ENCODE measurements around the gene FOXP1.

- TF ChIP-seq POLR2A (IDR thresholded peaks at IDR 0.05; ENCODE audit: low read depth, low read length) (no peak), POLR2AphosphoS5 (IDR thresholded peaks at IDR 0.05; ENCODE audit: low read depth, low read length) (no peak), TAF1 (IDR thresholded peaks at IDR 0.05; ENCODE audit: borderline replicate concordance, low read depth, low read length) (no peak)
Observed at GRCh38 chr3:71162221-71162620, 421.3 kb downstream of the FOXP1 start.

Measured in GM12892 (cell line).